Measurements from ENCODE around the gene ACP4.

- TF ChIP-seq CTCF (IDR thresholded peaks at IDR 0.05) (no peak), POLR2A (IDR thresholded peaks at IDR 0.05) (no peak)
Observed at GRCh38 chr19:50768277-50768676, 21.9 kb upstream of the ACP4 start.

Data from testis (tissue), 2 donors.